ENCODE data around the gene KHSRP.
"Not testable (repeated sequence)": the region's sequence is repeated elsewhere in the genome, so short reads cannot be mapped to it uniquely, and the experiment has no call there.

The KHSRP gene

DNA sequence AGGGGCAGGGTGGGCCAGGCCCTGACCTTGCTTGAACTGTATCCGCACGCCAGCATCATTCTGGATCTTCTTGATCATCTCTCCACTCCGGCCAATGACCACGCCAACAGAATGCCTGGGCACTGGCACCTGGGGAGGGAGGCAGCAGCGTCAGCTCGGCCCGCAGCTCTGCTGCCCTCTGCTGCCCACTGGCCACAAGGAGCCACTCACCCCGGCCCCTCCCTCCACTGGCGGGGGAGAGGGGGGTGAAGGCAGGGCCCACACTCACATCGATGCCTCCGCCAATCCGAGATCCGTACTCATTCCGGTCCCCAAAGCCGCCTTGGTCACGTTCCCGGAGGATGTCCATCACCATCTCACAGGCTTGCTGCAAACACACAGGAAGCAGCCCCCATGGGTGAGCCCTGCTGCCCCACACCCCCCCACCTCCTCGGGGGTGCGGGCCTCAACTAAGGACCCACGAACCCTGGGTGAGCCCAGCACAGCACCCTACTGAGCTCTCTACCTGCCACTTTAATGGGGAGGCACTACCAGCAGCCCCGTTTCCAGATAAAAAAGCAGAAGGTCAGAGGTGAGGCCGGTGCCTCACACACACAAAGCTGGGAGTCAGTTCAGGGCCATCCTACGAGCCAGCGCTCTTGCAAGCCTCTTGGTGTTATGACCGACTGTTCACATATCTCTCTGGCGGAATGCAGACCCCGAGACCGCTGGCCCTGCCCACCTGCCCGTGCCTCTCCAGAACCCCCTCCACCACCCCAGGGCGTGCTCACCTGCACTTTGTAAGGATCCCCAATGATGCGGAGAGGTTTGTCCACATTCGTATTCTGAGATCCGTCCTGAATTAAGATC is 6.7 kb downstream of the KHSRP start:
- DNase-seq = no peak

DNA sequence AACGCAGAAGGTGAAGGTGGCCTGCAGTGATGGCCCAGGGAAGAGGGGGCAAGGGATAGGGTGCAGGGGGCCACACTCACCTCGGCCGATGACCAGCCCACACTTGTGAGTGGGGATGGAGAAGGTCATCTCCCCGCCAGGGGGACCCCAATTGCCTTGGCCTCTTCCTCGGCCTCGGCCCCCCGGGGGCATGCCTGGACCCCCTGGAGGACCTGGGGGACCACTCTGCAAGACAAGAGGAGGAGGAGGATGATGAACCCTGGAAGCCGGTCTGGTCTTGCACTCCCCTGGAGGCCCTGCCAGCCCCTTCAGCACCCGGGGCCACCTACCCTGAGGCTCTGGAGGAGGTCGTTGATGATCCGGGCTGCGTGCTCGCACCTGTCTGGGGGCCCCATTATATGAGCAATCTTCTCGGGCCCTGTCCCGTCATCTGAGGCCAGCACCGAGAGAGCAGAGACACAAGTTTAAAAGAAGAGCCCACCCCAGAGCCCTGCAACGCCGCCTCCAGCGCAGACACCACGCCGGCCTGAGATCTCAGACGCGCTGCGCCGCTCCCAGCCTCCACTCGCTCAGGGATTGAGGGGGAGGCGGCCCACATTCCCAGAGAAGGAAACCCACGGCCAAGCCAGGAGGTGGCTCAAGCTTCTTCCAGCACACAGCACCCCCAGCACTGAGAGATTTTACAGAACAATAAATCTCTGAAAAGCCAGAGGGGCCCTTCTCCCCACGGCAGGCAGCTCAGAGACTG is 7.8 kb downstream of the KHSRP start:
- no peak for DNase-seq

DNA sequence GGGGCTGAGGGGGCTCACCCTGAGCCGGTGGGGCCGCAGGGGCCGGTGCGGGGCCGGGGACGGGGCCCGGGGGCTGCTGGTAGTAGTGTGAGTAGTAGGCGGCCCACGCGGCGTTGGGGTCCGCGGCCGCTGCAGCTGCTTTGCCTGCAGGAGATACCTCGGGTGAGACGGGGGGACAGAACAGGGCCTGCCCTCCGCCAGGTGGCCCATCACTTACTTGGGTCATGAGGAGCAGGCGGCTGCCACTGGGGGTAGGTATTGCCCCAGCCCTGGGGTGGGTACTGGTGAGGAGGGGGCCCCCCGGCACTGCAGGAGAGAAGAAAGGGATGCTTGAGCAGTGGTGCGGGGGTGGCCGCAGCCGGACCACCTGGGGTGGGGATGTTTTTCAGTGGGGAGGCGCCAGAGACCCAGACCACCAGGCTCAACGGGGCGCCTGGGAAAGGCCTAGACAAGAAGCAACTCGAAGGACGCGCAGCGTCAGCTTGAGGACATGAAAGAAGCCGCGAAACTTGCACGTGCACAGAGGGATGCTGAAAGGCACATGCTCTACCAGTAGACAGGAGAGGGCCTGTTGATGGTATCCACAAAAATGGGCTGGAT is 8.9 kb downstream of the KHSRP start:
- DNase-seq = no peak

DNA sequence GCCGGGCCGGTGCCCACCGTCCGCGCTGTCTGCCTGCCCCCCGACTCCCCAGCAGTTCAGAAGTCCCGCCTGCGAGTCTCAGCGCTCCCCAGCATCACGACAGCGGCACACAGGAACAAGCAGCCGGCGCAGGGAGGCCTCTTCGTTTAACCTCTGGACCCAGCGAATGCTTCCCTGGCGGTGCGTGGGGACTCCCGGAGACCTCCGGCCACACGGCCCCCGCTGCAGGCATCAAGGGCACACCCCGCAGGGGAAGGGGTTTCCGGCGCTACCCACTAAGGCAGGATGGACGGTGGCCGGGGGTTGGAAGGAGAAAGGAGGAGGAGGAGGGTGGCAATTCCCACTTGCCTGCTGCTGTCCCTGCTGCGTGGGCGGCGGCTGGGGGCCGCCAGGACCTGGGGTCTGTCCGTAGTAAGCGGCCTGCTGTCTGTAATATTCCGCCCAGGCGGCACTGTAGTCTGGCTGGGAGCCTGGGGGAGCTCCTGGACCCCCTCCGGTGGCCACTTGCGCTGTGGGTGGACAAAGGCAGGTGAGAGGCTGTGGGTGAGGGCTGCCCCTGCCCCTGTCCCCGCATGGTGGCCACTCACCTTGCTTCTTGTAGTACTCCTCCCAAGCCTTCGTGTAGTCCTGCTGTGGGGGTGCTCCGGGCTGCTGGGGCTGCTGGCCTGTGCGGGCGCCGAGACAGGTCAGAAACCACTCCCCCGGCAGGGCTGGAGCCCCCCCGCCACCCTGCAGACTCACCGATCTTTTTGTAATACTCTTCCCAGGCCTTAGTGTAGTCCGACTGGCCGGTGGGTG is 9.6 kb downstream of the KHSRP start:
- no peak for DNase-seq

DNA sequence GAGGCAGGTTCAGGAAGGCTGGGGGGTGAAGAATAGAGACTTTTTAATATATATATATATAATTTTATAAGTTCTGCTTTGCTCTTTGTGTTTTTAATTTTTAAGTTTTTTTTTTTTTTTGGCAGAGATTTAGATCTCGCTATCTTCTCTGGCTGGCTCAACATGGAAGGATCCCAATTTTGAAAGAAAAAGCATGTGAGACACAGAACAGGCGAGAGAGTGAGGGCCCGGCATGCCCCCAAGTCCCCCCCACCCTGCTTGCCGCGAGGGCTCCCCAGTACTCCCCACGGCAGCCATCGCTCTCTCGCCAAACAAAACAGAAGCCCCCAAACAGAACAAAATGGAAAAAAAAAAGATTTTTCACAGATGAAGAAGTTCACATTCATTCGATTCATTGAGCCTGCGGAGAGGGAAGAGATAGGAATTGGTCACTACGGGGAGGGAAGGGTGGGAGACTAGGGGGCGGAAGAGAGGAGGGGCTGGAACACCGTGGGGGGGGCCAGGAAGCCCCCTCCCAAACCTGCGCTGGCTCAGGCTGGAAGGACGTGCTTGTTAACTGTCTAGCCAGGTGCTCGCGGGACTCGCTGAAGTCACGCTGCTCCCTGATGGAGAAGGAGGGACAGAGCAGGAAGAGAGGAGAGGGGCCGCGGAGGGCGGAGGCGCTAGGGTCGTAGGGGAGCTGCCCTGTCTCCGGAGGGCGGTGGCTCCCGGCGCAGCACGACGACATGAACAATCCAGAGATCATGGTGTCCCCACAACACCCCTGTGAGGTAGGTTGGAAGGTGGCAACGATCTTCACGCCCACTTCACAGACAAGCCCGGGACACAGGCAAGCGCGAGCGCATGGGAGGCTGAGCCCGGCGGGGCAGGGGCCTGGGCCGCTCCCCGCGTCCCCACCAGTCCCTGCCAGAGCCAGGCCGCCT is 10.6 kb downstream of the KHSRP start:
- DNase-seq = no peak

DNA sequence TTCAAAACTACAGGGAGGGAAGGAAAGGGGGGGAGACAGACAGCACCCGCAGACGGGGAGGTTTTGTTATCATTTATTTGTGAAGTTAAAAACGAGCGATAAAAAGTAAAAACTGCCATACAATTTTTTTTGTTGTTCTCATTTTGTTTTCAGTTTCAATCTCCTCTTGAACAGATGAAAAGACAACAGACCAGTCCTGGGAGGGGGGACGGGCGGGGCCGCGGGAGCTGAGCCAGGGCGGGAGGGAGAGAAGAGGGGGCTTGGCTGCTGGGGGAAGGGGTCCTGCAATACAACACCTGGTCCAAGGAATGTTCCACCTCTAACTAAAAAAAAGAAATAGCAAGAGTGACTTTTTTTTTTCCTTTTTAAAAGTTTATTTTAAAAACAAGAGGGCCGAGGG is 11.3 kb downstream of the KHSRP start:
- DNase-seq = no peak

DNA sequence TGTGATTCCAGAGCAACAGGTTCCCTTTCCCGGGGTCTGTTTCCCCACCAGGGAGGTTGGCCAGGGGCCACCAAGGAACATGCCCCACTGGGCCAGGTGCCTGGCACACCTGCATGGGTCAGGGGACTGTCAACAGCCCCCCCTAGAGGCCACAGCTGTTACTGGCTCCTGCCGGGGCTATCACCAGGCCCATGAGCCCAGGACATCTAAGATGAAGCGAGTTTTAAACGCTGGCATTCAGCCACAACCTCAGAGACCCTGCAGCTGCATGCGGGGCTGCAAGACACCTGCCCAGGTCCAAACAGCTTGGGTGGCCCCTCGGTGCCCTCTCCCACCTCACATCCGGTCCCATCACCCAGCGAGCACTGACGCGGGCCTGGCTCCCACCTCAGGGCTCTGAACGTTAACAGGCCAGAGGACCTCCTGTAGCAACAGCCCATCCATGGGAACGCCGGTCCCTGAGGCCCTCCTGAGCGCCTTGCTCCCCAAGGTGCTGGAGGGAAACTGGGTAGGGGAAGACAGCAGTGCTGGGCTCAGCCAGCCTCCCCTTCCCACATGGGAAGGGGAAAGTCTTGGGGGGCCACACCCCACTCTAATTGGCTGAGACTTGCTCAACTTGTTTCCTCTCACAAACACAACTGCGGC is 12.0 kb downstream of the KHSRP start:
- no peak for DNase-seq

DNA sequence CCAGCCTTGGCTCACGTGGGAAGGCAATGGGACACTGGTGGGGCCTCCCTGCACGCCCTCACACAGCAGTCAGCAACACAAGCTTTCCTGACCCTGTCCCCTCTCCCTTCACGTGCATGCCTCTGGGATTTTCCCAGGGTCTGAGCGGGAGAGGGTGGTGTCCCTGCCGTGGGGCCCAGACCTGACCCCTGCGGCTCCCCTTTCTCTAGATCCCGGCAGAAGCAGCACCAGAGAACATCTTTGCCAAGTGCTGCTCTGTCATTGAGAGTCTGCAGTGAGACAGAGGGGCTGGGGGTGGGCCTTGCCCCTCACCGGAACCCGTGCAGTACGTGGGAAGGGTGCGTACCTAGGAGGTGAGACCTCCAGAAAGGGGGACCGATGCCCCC is 12.6 kb downstream of the KHSRP start:
- DNase-seq = no peak

DNA sequence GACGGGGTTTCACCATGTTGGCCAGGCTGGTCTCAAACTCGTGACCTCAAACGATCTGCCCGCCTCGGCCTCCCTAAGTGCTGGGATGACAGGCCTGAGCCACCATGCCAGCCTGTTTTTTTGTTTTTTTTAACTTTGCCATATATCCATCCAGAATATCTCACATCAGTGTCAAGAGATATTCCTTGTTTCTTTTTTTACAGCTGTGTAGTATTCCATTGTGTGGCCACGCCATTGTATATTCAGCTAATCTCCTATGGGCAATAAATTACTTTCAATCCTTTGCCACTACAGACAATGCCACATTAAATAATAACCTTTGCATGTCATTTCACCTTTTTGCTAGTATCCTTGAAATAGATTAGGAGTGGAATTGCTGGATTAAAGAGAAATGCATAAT is 15.3 kb downstream of the KHSRP start:
- DNase-seq = no peak

DNA sequence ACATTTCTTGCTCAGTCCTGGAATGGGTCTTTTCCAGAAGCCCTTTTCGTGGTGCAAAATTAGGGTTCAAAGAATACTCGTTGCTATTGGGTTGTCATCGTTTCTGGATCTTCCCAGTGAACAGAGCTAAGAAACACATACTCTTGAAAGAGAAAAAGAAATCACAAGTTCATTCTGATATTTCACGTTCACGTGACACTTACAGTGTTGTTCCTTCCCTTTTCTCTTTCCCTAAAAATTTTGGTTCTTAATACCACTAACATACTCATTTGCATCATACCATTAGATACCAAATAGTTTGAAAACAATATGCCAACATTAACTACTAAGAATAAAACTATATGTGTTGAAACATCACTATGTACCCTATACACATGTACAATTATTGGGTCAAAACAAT is 18.2 kb downstream of the KHSRP start:
- DNase-seq = peak; percentile 31

DNA sequence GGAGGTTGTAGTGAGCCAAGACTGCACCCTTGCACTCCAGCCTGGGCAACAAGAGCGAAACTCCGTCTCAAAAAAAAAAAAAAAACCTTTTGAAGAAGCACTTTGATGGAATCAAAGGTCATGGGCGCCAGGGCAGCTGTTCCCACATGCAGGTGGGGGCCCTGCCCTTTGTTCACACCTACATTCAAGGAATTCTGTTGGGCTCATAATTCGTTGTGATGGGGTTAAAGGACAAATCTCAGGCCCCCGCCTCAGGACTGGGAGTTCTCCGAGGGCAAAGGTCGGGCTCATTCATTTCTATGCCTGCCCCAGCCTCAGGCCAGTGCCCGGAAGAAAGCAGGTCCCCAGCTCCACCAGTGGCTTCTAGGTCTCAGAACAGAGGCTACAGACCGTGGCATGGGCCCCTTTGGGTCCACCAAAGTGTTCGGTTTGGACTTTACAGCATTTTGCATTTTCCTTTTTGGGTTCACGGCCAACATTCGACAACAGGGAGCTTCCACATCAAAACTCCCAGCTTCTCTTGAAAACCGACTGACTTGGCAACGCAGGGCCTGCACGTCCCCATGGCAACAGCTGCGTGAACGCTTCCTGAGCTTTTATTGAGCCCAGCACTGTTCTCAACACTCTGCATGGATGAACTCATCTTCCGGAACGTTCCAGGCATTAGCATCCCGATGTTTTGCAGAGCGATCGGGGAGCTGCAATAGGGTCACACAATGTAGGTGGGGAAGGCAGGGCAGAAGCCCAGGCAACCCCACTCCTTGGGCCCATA is 21.6 kb downstream of the KHSRP start:
- DNase-seq = no peak

DNA sequence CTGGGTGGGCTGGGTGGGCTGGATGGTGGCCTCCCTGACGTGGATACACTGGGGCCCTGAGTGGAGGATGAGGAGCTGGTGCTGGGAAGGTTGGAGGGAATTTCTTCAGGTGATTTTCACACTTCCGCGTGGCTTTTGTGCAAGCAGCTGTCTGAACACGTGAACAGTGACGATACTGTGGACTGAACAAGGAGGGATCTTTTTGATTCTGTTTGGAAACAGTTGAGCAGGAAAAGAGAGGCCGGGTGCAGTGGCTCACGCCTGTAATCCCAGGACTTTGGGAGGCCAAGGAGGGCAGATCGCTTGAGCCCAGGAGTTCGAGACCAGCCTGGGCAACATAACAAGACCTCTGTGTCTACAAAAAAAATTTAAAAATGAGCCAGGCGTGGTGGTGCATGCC is 22.6 kb downstream of the KHSRP start:
- DNase-seq = no peak

DNA sequence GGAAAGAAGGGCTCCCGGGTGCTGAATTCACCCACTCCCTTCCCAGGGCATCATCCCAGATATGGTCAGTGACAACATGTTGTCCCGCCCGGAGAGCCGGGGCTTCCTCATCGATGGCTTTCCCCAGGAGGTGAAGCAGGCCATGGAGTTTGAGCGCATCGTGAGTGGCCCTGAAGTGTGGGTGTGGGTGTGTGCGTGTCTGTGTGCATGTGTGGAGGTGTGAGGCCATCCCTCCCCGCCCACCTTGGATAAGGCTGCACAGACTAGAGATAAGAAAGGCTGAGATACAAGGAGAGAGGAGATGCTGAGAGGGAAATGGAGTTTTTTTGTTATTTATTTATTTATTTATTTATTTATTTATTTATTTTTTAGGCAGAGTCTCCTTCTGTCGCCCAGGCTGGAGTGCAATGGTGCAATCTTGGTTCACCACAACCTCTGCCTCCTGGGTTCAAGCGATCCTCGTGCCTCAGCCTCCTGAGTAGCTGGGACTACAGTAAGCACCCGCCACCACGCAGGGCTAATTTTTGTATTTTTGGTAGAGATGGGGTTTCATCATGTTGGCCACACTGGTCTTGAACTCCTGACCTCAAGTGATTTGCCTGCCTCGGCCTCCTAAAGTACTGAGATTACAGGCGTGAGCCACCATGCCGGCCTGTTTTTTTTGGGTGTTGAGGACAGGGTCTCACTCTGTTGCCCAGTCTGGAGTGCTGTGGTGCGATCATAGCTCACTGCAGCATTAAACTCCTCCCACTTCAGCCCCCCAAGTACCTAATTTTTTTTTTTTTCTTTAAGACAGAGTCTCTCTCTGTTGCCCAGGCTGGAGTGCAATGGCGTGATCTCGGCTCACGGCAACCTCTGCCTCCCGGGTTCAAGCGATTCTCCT is 24.3 kb downstream of the KHSRP start:
- DNase-seq = not testable (repeated sequence)

DNA sequence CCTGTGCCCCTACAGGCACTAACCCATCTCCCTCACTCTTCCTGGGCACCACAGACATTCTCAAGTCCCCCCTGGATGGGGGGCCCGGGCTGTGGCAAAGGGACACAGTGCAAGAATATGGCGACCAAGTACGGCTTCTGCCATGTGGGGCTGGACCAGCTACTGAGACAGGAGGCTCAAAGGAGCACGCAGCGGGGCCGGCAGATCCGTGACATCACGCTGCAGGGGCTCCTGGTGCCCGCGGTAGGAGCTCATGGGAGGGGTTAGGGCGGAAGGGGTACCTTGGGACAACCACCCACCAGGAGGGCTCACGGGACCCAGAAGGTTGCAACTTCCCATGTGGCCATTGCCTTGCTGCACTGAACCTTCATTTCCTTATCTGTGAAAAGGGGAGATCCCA is 28.3 kb downstream of the KHSRP start:
- DNase-seq = no peak

DNA sequence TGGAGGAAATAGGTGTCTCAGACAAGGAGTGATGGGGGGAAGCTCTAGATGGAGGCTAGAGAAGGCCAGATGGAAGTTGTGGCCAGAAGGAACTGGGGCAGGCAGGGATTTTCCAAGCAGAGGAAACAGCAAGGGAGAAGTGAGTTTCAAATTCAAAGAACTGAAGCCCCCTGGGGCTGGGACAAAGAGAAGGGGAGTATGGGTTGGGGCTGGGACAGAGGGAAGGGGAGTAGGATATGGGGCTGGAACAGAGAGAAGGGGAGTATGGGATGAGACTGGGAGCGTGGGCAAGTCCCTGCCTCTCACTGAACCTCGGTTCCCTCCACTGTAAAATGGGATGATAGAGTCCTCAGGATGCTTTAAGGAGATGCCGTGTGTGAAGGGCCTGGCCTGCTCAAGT is 29.8 kb downstream of the KHSRP start:
- DNase-seq = no peak

DNA sequence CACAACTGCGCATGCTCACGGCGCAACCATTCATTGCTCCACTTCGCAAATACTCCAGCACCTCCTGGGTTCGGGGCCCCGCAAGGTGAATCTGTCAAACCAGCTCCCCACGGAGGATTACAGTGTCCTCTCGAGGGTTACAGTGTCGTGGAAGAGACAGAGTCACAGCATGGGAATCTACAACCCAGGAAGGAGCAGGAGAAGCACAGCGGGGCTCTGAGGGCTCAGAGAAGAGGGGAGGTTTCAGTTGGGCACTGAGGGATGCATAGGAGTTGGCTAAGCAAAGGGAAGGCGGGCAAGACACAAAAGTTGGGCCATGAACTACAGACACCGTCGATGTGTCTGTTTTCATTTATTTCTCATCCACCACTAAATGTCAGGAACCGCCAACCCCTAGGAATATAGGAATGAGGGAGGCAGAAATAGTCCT is 30.6 kb downstream of the KHSRP start:
- DNase-seq = no peak

DNA sequence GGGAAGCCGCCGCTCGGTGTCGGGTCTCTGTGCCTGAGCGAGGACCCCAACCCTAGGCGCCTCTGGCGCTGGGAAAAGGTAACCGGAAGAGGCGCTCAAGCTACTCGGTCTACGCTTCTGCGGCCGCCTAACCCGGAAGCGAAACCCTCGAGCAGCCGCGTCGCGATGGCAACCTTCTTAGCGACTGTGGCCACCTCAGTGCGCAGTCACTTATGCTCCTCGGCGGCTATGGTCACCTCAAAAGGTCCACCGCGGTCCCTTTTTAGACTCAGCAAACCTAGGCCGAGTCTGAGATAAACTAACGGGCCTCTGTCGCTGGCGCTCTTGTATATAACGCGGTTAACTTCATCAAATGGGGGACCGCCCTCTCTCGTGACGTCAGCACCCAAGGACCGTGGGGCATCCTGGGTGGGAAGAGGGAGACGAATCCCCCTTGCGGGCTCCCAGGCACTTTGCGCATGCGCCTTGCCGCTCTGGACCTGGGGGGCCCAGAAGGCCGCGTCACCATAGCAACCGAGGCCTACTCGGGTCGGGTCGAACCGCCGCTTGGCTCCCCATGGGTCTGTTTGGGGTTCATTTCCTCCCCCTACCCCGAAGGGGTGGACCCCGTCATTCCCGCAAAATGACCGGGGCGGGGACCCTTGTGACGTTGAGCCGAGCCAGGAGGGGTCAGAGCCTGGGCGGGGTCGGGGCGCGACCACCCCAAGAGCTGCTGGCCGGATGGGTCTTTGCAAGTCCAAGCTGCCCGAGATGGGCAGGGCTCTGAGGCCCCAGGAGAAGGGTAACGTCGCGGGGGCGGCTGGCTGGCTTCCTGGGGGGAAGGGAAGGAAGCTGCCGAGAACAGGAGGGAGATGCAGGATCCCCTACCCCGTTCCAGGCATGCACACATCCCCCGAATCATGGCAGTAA is 31.3 kb downstream of the KHSRP start, which contains the start of gene GTF2F1:
Gene GTF2F1, minus strand, starts transcription at position 91 of the 909 bp plus-strand sequence. CDS start 169 bp downstream, outside the sequence.
- peak; percentile 95 for DNase-seq
